Esophagus (tissue), 2 donors: Measurements from ENCODE around the gene MDH1. TPM values are rescaled to one million over a fixed set of nuclear protein-coding genes. Genes with fewer than 3 reads are reported as not detected.
"Not testable (repeated sequence)": the region's sequence is repeated elsewhere in the genome, so short reads cannot be mapped to it uniquely, and the experiment has no call there.

Experiments
- H3K27ac ChIP-seq, 2 donors: one replicate each; pipeline ENCODE4 v1.5.1; 2013; ENCODE audit warnings: low read depth in 2 of 2, mild to moderate bottlenecking in 2 of 2, inconsistent platforms in 1 of 2, low read length in 1 of 2, moderate library complexity in 1 of 2
- H3K27me3 ChIP-seq, 2 donors: one replicate each; pipeline ENCODE4 v1.6.1; 2013; ENCODE audit warnings: low read length in 2 of 2, control low read depth in 1 of 2, mild to moderate bottlenecking in 1 of 2; ENCODE audit not compliant: insufficient read depth in 2 of 2, control insufficient read depth in 1 of 2
- H3K36me3 ChIP-seq, 2 donors: one replicate each; pipeline ENCODE4 v1.6.1; 2013; ENCODE audit warnings: low read length in 1 of 2; ENCODE audit not compliant: control insufficient read depth in 2 of 2, insufficient read depth in 2 of 2
- H3K4me1 ChIP-seq, 2 donors: one replicate each; pipeline ENCODE4 v1.6.1; 2013; ENCODE audit warnings: low read length in 1 of 2; ENCODE audit not compliant: control insufficient read depth in 2 of 2, insufficient read depth in 2 of 2
- H3K4me3 ChIP-seq, 2 donors: one replicate each; pipeline ENCODE4 v1.5.1; 2013; ENCODE audit warnings: low read length in 2 of 2, mild to moderate bottlenecking in 2 of 2, low read depth in 1 of 2, moderate library complexity in 1 of 2
- H3K9me3 ChIP-seq, 2 donors: one replicate each; pipeline ENCODE4 v1.6.1; 2013; ENCODE audit warnings: mild to moderate bottlenecking in 2 of 2, low read depth in 1 of 2, low read length in 1 of 2, moderate library complexity in 1 of 2; ENCODE audit not compliant: control insufficient read depth in 2 of 2, insufficient read depth in 1 of 2
- WGBS, 2 donors: extraction: QIAGEN DNeasy Blood & Tissue Kit; methylation state at CpG; one replicate each; pipeline ENCODE4 v1.1.7; 2013; 5-methylcytosine and 5-hydroxymethylcytosine counted together
- polyA plus RNA-seq, 2 donors: library from polyadenylated mRNA; stranded (reverse); fragments of 200-250 nt; gene quantifications; one replicate each; pipeline ENCODE4 v1.2.3, GENCODE V29; 2013
- donor health status: healthy with polysubstance abuse.
- donor health status: Bipolar disorder and iron deficiency.

The MDH1 gene
- polyA plus RNA-seq, 2 donors: 124 to 160 TPM

DNA sequence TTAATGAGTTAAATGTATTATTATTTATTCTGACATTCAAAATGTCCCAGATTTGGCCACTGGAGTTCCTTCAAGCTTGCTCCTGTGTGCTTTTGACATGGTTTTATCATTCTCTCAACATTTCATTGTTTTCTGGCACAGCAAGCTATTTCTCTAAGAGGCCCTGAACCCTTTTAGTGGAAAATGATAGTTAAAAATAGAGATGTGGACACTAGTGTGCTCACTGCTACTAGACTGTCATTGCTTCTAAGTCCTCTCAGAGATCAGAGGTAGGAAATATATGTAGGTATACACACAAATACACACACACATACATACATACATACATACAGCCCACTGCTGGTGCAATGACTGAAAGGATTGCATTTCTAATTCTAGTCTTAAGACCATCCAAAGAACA lies 26.0 kb upstream of the MDH1 start:
- Histone ChIP-seq H3K27me3 (no peaks in the 10 kb centered on the region), H3K27ac (no peak overlapping the region), H3K36me3 (no peaks in the 10 kb centered on the region), H3K4me3 (no peak overlapping the region), H3K4me1 (no peaks in the 10 kb centered on the region), H3K9me3 (no peaks in the 10 kb centered on the region)

GRCh38 chr2:63569740-63570139 lies 19.0 kb upstream of the MDH1 start:
- Histone ChIP-seq H3K4me1 (no peaks in the 10 kb centered on the region), H3K4me3 (no peak overlapping the region), H3K36me3 (no peaks in the 10 kb centered on the region), H3K9me3 (no peaks in the 10 kb centered on the region), H3K27me3 (no peaks in the 10 kb centered on the region), H3K27ac (no peak overlapping the region)

- H3K27me3 ChIP-seq: no peaks in the 10 kb centered on the region
- 69 to 78% methylated on average over 2 of the region's 2 CpGs for WGBS, 2 donors
- H3K36me3 ChIP-seq: no peaks in the 10 kb centered on the region
- no peak overlapping the region for H3K27ac ChIP-seq
- no peaks in the 10 kb centered on the region for H3K9me3 ChIP-seq
- no peak overlapping the region for H3K4me3 ChIP-seq
- H3K4me1 ChIP-seq: no peaks in the 10 kb centered on the region
These were observed 17.5 kb upstream of the MDH1 start for GRCh38 chr2:63571291-63571690.

DNA sequence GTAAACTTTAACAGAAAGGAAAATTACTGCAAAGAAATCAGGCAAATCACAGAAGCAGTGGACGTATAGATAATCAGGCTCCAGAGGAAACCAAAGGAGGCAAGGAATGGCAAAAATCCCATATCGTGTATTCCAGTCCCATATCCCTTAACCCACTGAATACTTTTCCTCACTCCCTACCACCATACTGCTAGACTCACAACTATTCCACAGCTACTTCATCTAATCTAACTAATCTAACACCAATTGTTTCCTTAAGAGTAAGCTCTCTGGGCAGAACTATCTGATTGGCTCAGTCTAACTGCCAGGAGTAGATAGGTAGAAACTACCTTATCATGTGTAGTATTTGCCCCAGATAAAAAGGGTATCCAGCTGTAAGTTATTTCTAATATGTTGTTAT lies 16.8 kb upstream of the MDH1 start:
- Histone ChIP-seq H3K4me1 (no peaks in the 10 kb centered on the region), H3K9me3 (no peaks in the 10 kb centered on the region), H3K36me3 (no peaks in the 10 kb centered on the region), H3K27ac (no peak overlapping the region), H3K4me3 (no peak overlapping the region), H3K27me3 (no peaks in the 10 kb centered on the region)
- 85 to 93% methylated on average over 2 of the region's 2 CpGs for WGBS, 2 donors

GRCh38 chr2:63573026-63573425 lies 15.7 kb upstream of the MDH1 start:
- 91 to 96% methylated on average over 3 of the region's 3 CpGs for WGBS, 2 donors
- H3K27me3 ChIP-seq, H3K9me3 ChIP-seq, H3K4me3 ChIP-seq, H3K36me3 ChIP-seq, H3K4me1 ChIP-seq, H3K27ac ChIP-seq: not testable (repeated sequence)

- not testable (repeated sequence) for H3K27ac ChIP-seq, H3K27me3 ChIP-seq, H3K4me3 ChIP-seq, H3K36me3 ChIP-seq, H3K4me1 ChIP-seq, H3K9me3 ChIP-seq
- WGBS, 2 donors: 97 to 98% methylated on average over 13 of the region's 13 CpGs
These were observed 14.9 kb upstream of the MDH1 start for GRCh38 chr2:63573726-63574345.

GRCh38 chr2:63576546-63576945 lies 12.2 kb upstream of the MDH1 start:
- Histone ChIP-seq H3K9me3 (no peaks in the 10 kb centered on the region), H3K27me3 (no peaks in the 10 kb centered on the region), H3K27ac (no peak overlapping the region), H3K4me1 (no peaks in the 10 kb centered on the region), H3K4me3 (no peak overlapping the region), H3K36me3 (no peaks in the 10 kb centered on the region)

- no peaks in the 10 kb centered on the region for H3K27me3 ChIP-seq
- WGBS, 2 donors: 97% methylated on average over 3 of the region's 3 CpGs
- no peaks in the 10 kb centered on the region for H3K4me1 ChIP-seq
- H3K9me3 ChIP-seq: no peaks in the 10 kb centered on the region
- H3K27ac ChIP-seq: no peak overlapping the region
- no peaks in the 10 kb centered on the region for H3K36me3 ChIP-seq
- no peak overlapping the region for H3K4me3 ChIP-seq
These were observed 10.0 kb upstream of the MDH1 start for GRCh38 chr2:63578767-63579166.

DNA sequence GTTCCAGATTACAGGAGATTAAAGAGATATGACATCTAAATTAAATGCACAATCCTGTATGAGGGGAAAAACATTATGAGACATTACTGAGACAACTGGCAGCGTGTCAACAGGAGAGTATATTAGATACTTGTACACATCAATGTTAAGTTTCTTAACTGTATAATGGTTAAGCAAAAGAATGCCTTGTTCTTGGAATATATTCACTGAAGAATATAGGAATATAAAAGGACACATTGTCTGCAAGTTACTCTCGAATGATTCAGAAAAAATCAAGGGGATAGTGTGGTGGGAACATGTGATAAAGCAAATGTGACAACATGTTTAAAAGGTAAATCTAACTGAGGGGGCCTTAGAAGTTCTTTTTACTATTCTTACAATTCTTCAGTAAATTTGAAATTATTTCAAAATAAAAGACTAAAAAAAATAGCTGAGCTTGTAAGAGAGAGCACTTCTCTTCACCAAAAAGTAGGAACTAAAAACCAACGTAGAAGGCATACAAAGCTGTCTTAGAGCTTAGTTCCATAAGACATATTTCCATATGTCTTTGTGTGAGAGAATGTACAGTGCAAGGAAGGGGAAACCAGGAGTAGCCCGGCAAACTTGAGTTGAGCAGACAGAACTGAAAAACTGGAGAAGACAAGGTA lies 8.0 kb upstream of the MDH1 start:
- no peak overlapping the region for H3K27ac ChIP-seq
- no peaks in the 10 kb centered on the region for H3K9me3 ChIP-seq
- no peaks in the 10 kb centered on the region for H3K36me3 ChIP-seq
- 74% methylated on average over 4 of the region's 4 CpGs for WGBS, 2 donors
- H3K27me3 ChIP-seq: no peaks in the 10 kb centered on the region
- no peak overlapping the region for H3K4me3 ChIP-seq
- H3K4me1 ChIP-seq: no peaks in the 10 kb centered on the region

GRCh38 chr2:63581298-63581961 lies 7.3 kb upstream of the MDH1 start:
- Histone ChIP-seq H3K4me3 (no peak overlapping the region), H3K4me1 (no peaks in the 10 kb centered on the region), H3K27me3 (no peaks in the 10 kb centered on the region), H3K9me3 (no peaks in the 10 kb centered on the region), H3K27ac (no peak overlapping the region), H3K36me3 (no peaks in the 10 kb centered on the region)
- WGBS, 2 donors: 56 to 57% methylated on average over 5 of the region's 5 CpGs
